ENCODE measurements around the gene EIF4A3. TPM values are rescaled to one million over a fixed set of nuclear protein-coding genes. Genes with fewer than 3 reads are reported as not detected.

The EIF4A3 gene
- total and polyA plus RNA-seq, 2 donors = 76.3 to 116 TPM

DNA sequence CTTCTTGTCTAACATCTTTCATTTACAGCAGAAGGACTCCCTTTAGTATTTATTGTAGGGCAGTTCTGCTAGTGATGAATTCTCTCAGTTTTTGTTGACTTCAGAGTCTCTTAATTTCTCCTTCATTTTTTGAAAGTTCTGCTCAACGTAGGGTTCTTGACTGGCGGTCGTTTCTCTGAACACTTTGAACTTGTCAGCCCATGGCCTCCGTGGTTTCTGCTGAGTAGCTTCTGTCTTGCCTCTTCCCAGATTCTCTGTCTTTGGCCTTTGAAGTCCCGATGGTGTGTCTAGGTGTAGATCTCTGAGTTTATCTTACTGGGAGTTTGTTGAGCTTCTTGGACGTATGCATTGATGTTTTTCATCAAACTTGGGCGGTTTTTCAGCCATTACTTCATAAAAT lies 32.2 kb downstream of the EIF4A3 start:
- no peak for DNase-seq (ENCODE audit: low read depth in 6 of 9, low spot score in 9 of 9)
- no peaks in the 10 kb centered on the region for H3K4me1 ChIP-seq (ENCODE audit: control insufficient read depth in 2 of 2, insufficient read depth in 2 of 2, low read length in 2 of 2)
- H3K27ac ChIP-seq (ENCODE audit: low read depth in 1 of 2, low read length in 1 of 2) = no peak overlapping the region
- H3K4me3 ChIP-seq (ENCODE audit: low read length in 2 of 2) = no peak overlapping the region
- no peaks in the 10 kb centered on the region for H3K36me3 ChIP-seq (ENCODE audit: control insufficient read depth in 2 of 2, insufficient read depth in 2 of 2, low read length in 1 of 2)
- no peaks in the 10 kb centered on the region for H3K27me3 ChIP-seq (ENCODE audit: control insufficient read depth in 2 of 2, insufficient read depth in 1 of 2, low read length in 1 of 2)
- no peaks in the 10 kb centered on the region for H3K9me3 ChIP-seq (ENCODE audit: control insufficient read depth in 2 of 2, insufficient read depth in 1 of 2, low read length in 1 of 2)
- WGBS = 43% methylated on average over 7 of the region's 7 CpGs

DNA sequence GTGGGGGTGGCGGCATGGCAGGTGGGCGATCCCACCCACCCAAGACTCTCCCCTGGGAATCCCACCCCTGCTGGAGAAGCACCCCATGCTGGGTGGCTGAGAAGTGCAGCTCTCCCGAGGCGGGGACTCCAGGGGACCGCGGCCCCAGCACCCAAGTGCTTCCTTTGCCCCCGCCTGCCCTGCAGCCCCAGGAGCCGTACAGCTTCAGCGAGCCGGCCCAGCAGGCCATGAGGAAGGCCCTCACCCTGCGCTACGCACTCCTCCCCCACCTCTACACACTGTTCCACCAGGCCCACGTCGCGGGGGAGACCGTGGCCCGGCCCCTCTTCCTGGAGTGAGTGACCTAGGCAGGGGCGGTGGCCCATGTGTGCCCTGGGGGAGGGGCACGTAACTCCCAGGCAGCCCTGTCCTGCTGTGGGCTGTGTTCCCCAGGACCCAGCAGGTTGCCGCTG lies 33.9 kb downstream of the EIF4A3 start:
- Histone ChIP-seq H3K36me3 (ENCODE audit: control insufficient read depth in 2 of 2, insufficient read depth in 2 of 2, low read length in 1 of 2) (no peaks in the 10 kb centered on the region), H3K9me3 (ENCODE audit: control insufficient read depth in 2 of 2, insufficient read depth in 1 of 2, low read length in 1 of 2) (no peaks in the 10 kb centered on the region), H3K4me3 (ENCODE audit: low read length in 2 of 2) (no peak overlapping the region), H3K27me3 (ENCODE audit: control insufficient read depth in 2 of 2, insufficient read depth in 1 of 2, low read length in 1 of 2) (no peaks in the 10 kb centered on the region), H3K4me1 (ENCODE audit: control insufficient read depth in 2 of 2, insufficient read depth in 2 of 2, low read length in 2 of 2) (peaks cover 0 to 4% of the 10 kb centered on the region in 2 donors), H3K27ac (ENCODE audit: low read depth in 1 of 2, low read length in 1 of 2) (no peak overlapping the region)
- WGBS = 94% methylated on average over 20 of the region's 20 CpGs
- no peak for DNase-seq (ENCODE audit: low read depth in 6 of 9, low spot score in 9 of 9)

DNA sequence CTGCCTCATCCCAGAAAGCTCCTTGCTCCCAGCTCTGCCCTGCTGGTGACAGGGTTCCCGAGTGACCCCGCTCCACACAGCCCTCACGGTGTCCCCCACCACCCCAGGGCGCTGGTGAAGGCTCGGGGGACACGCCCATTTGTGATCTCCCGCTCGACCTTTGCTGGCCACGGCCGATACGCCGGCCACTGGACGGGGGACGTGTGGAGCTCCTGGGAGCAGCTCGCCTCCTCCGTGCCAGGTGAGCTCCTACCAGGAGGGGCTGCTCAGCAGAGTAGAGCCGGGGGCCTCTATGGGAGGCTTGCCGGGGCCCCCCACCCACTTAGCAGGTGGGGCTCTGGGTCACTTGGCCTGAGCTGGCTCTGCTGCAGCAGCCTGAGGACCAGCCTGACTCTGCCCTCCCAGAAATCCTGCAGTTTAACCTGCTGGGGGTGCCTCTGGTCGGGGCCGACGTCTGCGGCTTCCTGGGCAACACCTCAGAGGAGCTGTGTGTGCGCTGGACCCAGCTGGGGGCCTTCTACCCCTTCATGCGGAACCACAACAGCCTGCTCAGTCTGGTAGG lies 34.4 kb downstream of the EIF4A3 start:
- Histone ChIP-seq H3K4me3 (ENCODE audit: low read length in 2 of 2) (no peak overlapping the region), H3K4me1 (ENCODE audit: control insufficient read depth in 2 of 2, insufficient read depth in 2 of 2, low read length in 2 of 2) (peaks cover 0 to 4% of the 10 kb centered on the region in 2 donors), H3K27ac (ENCODE audit: low read depth in 1 of 2, low read length in 1 of 2) (no peak overlapping the region), H3K36me3 (ENCODE audit: control insufficient read depth in 2 of 2, insufficient read depth in 2 of 2, low read length in 1 of 2) (no peaks in the 10 kb centered on the region), H3K27me3 (ENCODE audit: control insufficient read depth in 2 of 2, insufficient read depth in 1 of 2, low read length in 1 of 2) (no peaks in the 10 kb centered on the region), H3K9me3 (ENCODE audit: control insufficient read depth in 2 of 2, insufficient read depth in 1 of 2, low read length in 1 of 2) (no peaks in the 10 kb centered on the region)
- WGBS = 97% methylated on average over 24 of the region's 24 CpGs
- no peak for DNase-seq (ENCODE audit: low read depth in 6 of 9, low spot score in 9 of 9)

- no peak overlapping the region for H3K4me3 ChIP-seq (ENCODE audit: low read length in 2 of 2)
- no peaks in the 10 kb centered on the region for H3K36me3 ChIP-seq (ENCODE audit: control insufficient read depth in 2 of 2, insufficient read depth in 2 of 2, low read length in 1 of 2)
- H3K4me1 ChIP-seq (ENCODE audit: control insufficient read depth in 2 of 2, insufficient read depth in 2 of 2, low read length in 2 of 2) = peaks cover 0 to 4% of the 10 kb centered on the region in 2 donors
- H3K27ac ChIP-seq (ENCODE audit: low read depth in 1 of 2, low read length in 1 of 2) = no peak overlapping the region
- H3K9me3 ChIP-seq (ENCODE audit: control insufficient read depth in 2 of 2, insufficient read depth in 1 of 2, low read length in 1 of 2) = no peaks in the 10 kb centered on the region
- no peaks in the 10 kb centered on the region for H3K27me3 ChIP-seq (ENCODE audit: control insufficient read depth in 2 of 2, insufficient read depth in 1 of 2, low read length in 1 of 2)
- DNase-seq (ENCODE audit: low read depth in 6 of 9, low spot score in 9 of 9) = no peak
- 93% methylated on average over 26 of the region's 26 CpGs for WGBS
These were observed 35.0 kb downstream of the EIF4A3 start for GRCh38 chr17:80111702-80112470.

DNA sequence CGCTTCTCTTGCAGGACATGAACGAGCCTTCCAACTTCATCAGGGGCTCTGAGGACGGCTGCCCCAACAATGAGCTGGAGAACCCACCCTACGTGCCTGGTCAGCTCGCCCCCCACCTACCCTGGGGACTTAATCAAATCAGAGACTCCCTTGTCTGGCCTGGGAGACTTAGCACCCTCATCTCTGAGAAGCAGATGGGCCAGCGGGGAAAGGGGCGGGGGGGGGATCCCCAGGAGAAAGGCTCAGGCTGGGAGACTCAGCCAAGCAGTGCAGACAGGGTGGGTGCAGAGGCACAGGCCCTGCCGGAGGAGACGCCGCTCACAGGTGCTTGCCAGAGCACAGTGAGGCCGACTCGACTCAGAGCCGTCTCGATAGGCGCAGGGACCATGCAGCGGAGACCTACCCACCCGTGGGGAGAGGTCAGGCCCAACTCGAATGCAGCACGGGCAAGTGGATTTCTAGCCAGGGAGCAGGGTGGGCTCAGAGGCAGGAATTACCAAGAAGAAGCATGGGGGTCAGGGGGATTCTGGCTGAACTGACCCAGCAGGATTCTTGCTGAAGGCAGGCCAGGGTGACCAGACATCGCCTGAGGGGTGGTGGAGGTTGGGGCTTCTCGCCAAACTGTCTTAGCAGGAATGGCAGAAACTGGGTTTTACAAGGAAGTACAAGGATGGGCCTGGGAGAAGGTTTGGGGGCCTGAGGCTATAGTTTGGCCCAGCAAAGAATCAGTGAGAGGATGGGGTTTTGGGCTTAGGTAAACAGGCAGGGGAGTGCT lies 35.8 kb downstream of the EIF4A3 start:
- Histone ChIP-seq H3K4me3 (ENCODE audit: low read length in 2 of 2) (peak overlapping the region in 1 of 2 donors; percentile 12), H3K9me3 (ENCODE audit: control insufficient read depth in 2 of 2, insufficient read depth in 1 of 2, low read length in 1 of 2) (no peaks in the 10 kb centered on the region), H3K4me1 (ENCODE audit: control insufficient read depth in 2 of 2, insufficient read depth in 2 of 2, low read length in 2 of 2) (peaks cover 0 to 4% of the 10 kb centered on the region in 2 donors), H3K27me3 (ENCODE audit: control insufficient read depth in 2 of 2, insufficient read depth in 1 of 2, low read length in 1 of 2) (no peaks in the 10 kb centered on the region), H3K27ac (ENCODE audit: low read depth in 1 of 2, low read length in 1 of 2) (no peak overlapping the region), H3K36me3 (ENCODE audit: control insufficient read depth in 2 of 2, insufficient read depth in 2 of 2, low read length in 1 of 2) (no peaks in the 10 kb centered on the region)
- 94% methylated on average over 21 of the region's 21 CpGs for WGBS
- DNase-seq (ENCODE audit: low read depth in 6 of 9, low spot score in 9 of 9) = no peak

DNA sequence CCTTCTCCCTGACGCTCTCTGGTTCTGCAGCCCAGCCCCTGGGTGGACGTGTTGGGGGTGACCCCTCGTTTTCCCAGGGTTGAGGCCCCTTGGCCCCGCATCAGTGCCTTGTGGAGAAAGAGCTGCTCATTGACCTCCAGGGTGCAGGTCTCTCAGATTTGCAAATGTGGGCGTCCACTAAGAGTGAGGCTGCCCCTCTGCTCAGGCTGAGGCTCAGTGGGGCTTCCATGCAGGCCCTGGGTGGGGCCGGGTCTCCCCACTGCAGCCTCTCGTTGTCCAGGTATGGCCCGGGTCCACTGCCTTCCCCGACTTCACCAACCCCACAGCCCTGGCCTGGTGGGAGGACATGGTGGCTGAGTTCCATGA lies 36.5 kb downstream of the EIF4A3 start:
- 92% methylated on average over 9 of the region's 9 CpGs for WGBS
- Histone ChIP-seq H3K27ac (ENCODE audit: low read depth in 1 of 2, low read length in 1 of 2) (no peak overlapping the region), H3K4me1 (ENCODE audit: control insufficient read depth in 2 of 2, insufficient read depth in 2 of 2, low read length in 2 of 2) (peaks cover 0 to 9% of the 10 kb centered on the region in 2 donors), H3K9me3 (ENCODE audit: control insufficient read depth in 2 of 2, insufficient read depth in 1 of 2, low read length in 1 of 2) (no peaks in the 10 kb centered on the region), H3K36me3 (ENCODE audit: control insufficient read depth in 2 of 2, insufficient read depth in 2 of 2, low read length in 1 of 2) (no peaks in the 10 kb centered on the region), H3K4me3 (ENCODE audit: low read length in 2 of 2) (peak overlapping the region in 1 of 2 donors; percentile 12), H3K27me3 (ENCODE audit: control insufficient read depth in 2 of 2, insufficient read depth in 1 of 2, low read length in 1 of 2) (no peaks in the 10 kb centered on the region)
- DNase-seq (ENCODE audit: low read depth in 6 of 9, low spot score in 9 of 9) = no peak

DNA sequence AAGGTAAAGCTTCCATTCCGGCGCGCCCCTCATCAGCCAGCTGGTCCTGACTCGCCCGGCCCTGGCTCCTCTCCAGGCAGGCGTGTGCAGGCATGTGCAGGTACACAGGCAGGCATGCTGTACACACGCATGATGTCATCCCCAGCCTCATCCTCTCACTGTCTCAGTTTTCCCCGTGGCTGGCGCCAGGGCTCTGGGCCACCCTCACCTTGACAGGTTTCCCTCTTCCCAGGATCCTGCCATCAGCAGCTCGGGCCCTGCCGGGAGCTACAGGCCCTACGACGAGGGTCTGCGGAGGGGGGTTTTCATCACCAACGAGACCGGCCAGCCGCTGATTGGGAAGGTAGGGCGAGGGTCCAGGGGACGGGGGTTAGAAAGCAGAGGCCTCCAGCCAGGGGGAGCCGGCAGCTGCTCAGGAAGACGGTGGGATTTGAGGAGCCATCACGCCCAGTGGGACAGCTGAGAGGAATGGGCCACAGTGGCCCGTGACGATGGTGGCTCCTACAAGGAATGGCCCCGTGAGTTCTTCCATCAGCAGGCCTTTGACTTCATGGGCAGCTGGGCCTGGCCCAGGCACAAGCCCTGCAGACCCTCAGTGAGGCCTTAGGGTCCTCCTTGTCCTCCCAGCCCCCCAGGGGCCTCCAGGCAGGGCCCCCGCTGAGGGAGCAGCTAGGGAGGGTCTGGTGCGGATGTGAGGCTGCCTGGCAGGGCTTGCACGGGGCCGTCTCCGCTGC lies 37.0 kb downstream of the EIF4A3 start:
- Histone ChIP-seq H3K4me1 (ENCODE audit: control insufficient read depth in 2 of 2, insufficient read depth in 2 of 2, low read length in 2 of 2) (peaks cover 0 to 10% of the 10 kb centered on the region in 2 donors), H3K27ac (ENCODE audit: low read depth in 1 of 2, low read length in 1 of 2) (peak overlapping the region; percentile 25 to 32), H3K4me3 (ENCODE audit: low read length in 2 of 2) (peak overlapping the region in 1 of 2 donors; percentile 12), H3K9me3 (ENCODE audit: control insufficient read depth in 2 of 2, insufficient read depth in 1 of 2, low read length in 1 of 2) (no peaks in the 10 kb centered on the region), H3K36me3 (ENCODE audit: control insufficient read depth in 2 of 2, insufficient read depth in 2 of 2, low read length in 1 of 2) (no peaks in the 10 kb centered on the region), H3K27me3 (ENCODE audit: control insufficient read depth in 2 of 2, insufficient read depth in 1 of 2, low read length in 1 of 2) (no peaks in the 10 kb centered on the region)
- WGBS = 93% methylated on average over 30 of the region's 30 CpGs
- DNase-seq (ENCODE audit: low read depth in 6 of 9, low spot score in 9 of 9) = peak in 1 of 9 donors; percentile 25

DNA sequence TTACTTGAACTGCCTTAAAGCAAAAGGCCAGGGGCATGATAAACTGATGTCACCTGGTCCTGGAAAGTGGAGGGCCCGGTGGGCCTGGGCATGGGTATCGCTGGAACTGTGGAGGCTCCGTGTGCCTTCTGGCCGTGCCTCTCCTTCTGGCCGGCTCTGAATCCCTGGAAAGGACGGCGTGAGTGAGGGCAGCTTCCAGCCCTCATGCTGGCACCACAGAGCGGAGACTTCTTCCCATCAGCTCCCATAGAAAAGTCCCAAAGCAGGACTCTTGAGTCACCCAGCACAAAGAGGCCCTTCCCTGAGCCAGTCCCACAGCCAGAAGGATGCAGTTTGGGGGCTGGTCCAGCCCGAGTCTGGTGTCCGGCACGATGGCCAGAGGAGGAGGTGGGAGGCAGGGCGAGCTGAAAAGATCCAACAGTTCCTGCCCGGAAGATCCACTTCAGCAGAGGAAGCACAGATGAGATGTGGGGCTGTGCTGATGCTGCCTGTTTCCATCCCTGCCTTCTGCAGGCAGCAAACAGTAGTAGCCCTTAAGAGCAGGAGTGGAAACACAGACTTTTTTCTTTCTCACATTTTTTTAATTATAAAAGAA lies 37.8 kb downstream of the EIF4A3 start:
- peak overlapping the region in 1 of 2 donors; percentile 60 for H3K27ac ChIP-seq (ENCODE audit: low read depth in 1 of 2, low read length in 1 of 2)
- no peaks in the 10 kb centered on the region for H3K36me3 ChIP-seq (ENCODE audit: control insufficient read depth in 2 of 2, insufficient read depth in 2 of 2, low read length in 1 of 2)
- DNase-seq (ENCODE audit: low read depth in 6 of 9, low spot score in 9 of 9) = no peak
- H3K9me3 ChIP-seq (ENCODE audit: control insufficient read depth in 2 of 2, insufficient read depth in 1 of 2, low read length in 1 of 2) = no peaks in the 10 kb centered on the region
- no peak overlapping the region for H3K4me3 ChIP-seq (ENCODE audit: low read length in 2 of 2)
- no peaks in the 10 kb centered on the region for H3K27me3 ChIP-seq (ENCODE audit: control insufficient read depth in 2 of 2, insufficient read depth in 1 of 2, low read length in 1 of 2)
- 95% methylated on average over 13 of the region's 13 CpGs for WGBS
- H3K4me1 ChIP-seq (ENCODE audit: control insufficient read depth in 2 of 2, insufficient read depth in 2 of 2, low read length in 2 of 2) = peaks cover 0 to 11% of the 10 kb centered on the region in 2 donors
